Suprapubic skin (tissue), 3 donors: ENCODE measurements around the gene AMN.

Source experiments
- CTCF ChIP-seq, 2 donors: fragments of 200-600 bp in 1 of 2; fragments of 450-650 bp in 1 of 2; sonication (generic) in 1 of 2; IDR thresholded peaks; one replicate each; pipeline ENCODE4 v1.5.1; 2016 to 2019; ENCODE audit warnings: antibody characterized with exemption in 2 of 2, mild to moderate bottlenecking in 1 of 2, moderate library complexity in 1 of 2
- EP300 ChIP-seq: sonication (generic); formaldehyde crosslinking; IDR thresholded peaks from one replicate; pipeline ENCODE4 v1.6.1; 2017; ENCODE audit warnings: antibody characterized with exemption
- POLR2A ChIP-seq, 2 donors: fragments of 450-650 bp; IDR thresholded peaks; one replicate each; pipeline ENCODE4 v1.6.1; 2017; ENCODE audit warnings: antibody characterized with exemption in 2 of 2, mild to moderate bottlenecking in 2 of 2, moderate library complexity in 2 of 2

GRCh38 chr14:102903248-102903888, 19.1 kb upstream of the AMN start:
- TF ChIP-seq CTCF (IDR thresholded peaks at IDR 0.05) (no peak), POLR2A (IDR thresholded peaks at IDR 0.05) (no peak), EP300 (no peak)
